Smooth muscle cell (in vitro differentiated cells): ENCODE results near the gene MPP7. TPM values are rescaled to one million over a fixed set of nuclear protein-coding genes. Genes with fewer than 3 reads are reported as not detected.

Experiments
- DNase-seq: peaks from one replicate; lab custom pipeline; 2025; ENCODE audit not compliant: unreplicated experiment; lab: John Stamatoyannopoulos, UW
- H2AFZ ChIP-seq: fragments of 200-600 bp; sonication (generic); 2 replicates; pipeline ENCODE4 v1.6.0; 2016; ENCODE audit warnings: antibody characterized with exemption, low read depth, mild to moderate bottlenecking
- H3F3A ChIP-seq: fragments of 200-600 bp; sonication (generic); 2 replicates; pipeline ENCODE4 v1.6.0; 2017; ENCODE audit warnings: antibody characterized with exemption, low read depth
- H3K27ac ChIP-seq: fragments of 200-600 bp; sonication (generic); 2 replicates; pipeline ENCODE4 v1.5.1; 2016; ENCODE audit warnings: low read depth, mild to moderate bottlenecking
- H3K27me3 ChIP-seq: fragments of 200-600 bp; sonication (generic); 2 replicates; pipeline ENCODE4 v1.6.1; 2016; ENCODE audit warnings: low read depth, mild to moderate bottlenecking
- H3K36me3 ChIP-seq: fragments of 200-600 bp; sonication (generic); 2 replicates; pipeline ENCODE4 v1.5.1; 2016; ENCODE audit warnings: low read depth
- H3K4me1 ChIP-seq: fragments of 200-600 bp; sonication (generic); 2 replicates; pipeline ENCODE4 v1.5.1; 2016; ENCODE audit warnings: low read depth
- H3K4me2 ChIP-seq: fragments of 200-600 bp; sonication (generic); 2 replicates; pipeline ENCODE4 v1.6.0; 2016; ENCODE audit warnings: mild to moderate bottlenecking
- H3K4me3 ChIP-seq: fragments of 200-600 bp; sonication (generic); 2 replicates; pipeline ENCODE4 v1.5.1; 2016; ENCODE audit warnings: mild to moderate bottlenecking
- H3K79me2 ChIP-seq: fragments of 200-600 bp; sonication (generic); 2 replicates; pipeline ENCODE4 v1.6.0; 2016; ENCODE audit warnings: low read depth, mild to moderate bottlenecking
- H3K9ac ChIP-seq: fragments of 200-600 bp; sonication (generic); 2 replicates; pipeline ENCODE4 v1.6.0; 2016; ENCODE audit warnings: low read depth
- H3K9me3 ChIP-seq: fragments of 200-600 bp; sonication (generic); replicated peaks from 2 replicates; pipeline ENCODE4 v1.5.1; 2016; ENCODE audit warnings: low read depth
- H4K20me1 ChIP-seq: fragments of 200-600 bp; sonication (generic); 2 replicates; pipeline ENCODE4 v1.6.0; 2016; ENCODE audit warnings: low read depth
- WGBS: methylation state at CpG from one replicate; pipeline ENCODE4 v1.1.7; 2016; ENCODE audit warnings: low lambda C conversion rate; 5-methylcytosine and 5-hydroxymethylcytosine counted together
- polyA plus RNA-seq: library from polyadenylated mRNA; unstranded; fragments of >200 nt; fragmentation: Nextera tagmentation; extraction: Ambion mirVana; gene quantifications from 2 replicates; pipeline ENCODE4 v1.2.1, GENCODE V29; 2016
- total RNA-seq: library from RNA; depleted of rRNA; stranded (reverse); fragments of >200 nt; gene quantifications from 2 replicates; pipeline ENCODE4 v1.2.3, GENCODE V29; 2014
- TF ChIP-seq, protein P1 (sequence below): fragments of 200-600 bp; sonication (generic); IDR thresholded peaks from 2 replicates; pipeline ENCODE4 v1.5.1; 2017; ENCODE audit warnings: borderline replicate concordance, mild to moderate bottlenecking, antibody characterized with exemption; ENCODE audit not compliant: insufficient read depth, poor library complexity, severe bottlenecking

The MPP7 gene
- total and polyA plus RNA-seq, 2 experiments from 2014 or later, result 0.80 to 3.4 TPM

DNA sequence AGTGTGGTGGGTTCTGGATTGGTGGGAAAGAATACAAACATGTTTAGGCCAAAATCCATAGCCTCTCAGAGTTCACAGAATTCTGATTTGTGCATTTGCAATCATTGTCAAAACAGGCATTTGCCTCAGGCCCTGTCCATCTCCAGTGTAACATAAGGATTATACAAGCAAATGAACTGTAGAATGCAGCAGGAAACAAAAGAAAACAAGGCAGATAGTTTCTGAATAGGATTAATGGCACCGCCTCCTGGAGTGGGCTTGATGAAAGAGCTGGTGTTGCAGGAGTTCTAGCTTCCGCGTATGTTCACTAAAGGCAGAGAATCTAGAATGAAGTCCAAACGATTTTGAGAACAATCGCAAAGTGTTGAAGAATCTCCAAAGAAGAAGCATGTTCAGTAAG is 11.3 kb upstream of the MPP7 start:
- Histone ChIP-seq H3K9me3 (no peaks in the 10 kb centered on the region), H4K20me1 (no peaks in the 10 kb centered on the region), H3K36me3 (no peaks in the 10 kb centered on the region), H3K27ac (no peak overlapping the region), H3K27me3 (peaks cover 12% of the 10 kb centered on the region), H2AFZ (no peak overlapping the region), H3K4me1 (no peaks in the 10 kb centered on the region), H3K9ac (no peak overlapping the region), H3K4me3 (no peak overlapping the region), H3K4me2 (no peak overlapping the region), H3F3A (no peaks in the 10 kb centered on the region), H3K79me2 (no peaks in the 10 kb centered on the region)
- 92% methylated on average over 5 of the region's 5 CpGs for WGBS
- DNase-seq, result no peak
- TF ChIP-seq, protein P1, sequence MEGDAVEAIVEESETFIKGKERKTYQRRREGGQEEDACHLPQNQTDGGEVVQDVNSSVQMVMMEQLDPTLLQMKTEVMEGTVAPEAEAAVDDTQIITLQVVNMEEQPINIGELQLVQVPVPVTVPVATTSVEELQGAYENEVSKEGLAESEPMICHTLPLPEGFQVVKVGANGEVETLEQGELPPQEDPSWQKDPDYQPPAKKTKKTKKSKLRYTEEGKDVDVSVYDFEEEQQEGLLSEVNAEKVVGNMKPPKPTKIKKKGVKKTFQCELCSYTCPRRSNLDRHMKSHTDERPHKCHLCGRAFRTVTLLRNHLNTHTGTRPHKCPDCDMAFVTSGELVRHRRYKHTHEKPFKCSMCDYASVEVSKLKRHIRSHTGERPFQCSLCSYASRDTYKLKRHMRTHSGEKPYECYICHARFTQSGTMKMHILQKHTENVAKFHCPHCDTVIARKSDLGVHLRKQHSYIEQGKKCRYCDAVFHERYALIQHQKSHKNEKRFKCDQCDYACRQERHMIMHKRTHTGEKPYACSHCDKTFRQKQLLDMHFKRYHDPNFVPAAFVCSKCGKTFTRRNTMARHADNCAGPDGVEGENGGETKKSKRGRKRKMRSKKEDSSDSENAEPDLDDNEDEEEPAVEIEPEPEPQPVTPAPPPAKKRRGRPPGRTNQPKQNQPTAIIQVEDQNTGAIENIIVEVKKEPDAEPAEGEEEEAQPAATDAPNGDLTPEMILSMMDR, result no peak

DNA sequence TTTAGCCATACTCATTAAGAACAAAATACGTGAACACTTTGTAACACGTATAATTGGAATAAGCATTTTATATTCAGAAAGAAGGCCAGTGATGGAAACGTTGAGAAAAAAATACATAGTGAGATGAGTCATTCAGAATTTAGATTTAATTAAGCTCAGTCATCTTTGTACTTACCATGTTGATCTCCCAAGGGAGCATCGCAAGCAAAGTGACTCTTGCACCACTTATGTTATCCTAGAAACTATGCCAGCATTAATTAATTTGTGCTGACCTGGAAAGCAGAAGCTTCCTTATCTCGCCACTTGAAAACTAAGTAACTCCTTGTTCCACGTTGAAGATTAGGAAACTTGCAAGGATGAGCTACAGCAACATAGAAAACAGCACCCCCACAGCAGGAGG is 9.7 kb upstream of the MPP7 start:
- DNase-seq, result no peak

DNA sequence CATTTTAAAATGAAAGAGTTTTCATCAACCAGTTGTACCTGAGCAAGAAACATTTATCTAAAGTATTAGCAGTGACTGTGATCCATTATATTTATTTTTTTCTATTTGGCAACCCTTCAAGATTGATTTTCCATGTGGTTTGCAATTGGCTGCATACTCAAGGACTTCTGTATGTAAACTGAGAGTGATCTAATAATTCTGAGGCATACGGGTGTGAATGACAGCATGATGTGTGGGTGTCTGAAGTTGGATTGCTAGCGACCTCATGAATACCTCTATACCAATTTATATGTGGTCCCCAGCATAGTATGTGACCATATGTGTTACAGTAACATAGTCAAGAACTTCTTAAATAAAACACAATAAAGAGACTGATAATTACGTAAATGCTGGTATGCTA is 8.2 kb upstream of the MPP7 start:
- DNase-seq, result no peak
- Histone ChIP-seq H3K27me3 (peaks cover 28% of the 10 kb centered on the region), H3K4me1 (no peaks in the 10 kb centered on the region), H3K9me3 (no peaks in the 10 kb centered on the region), H4K20me1 (no peaks in the 10 kb centered on the region), H3K36me3 (no peaks in the 10 kb centered on the region), H3K4me3 (no peak overlapping the region), H3F3A (no peaks in the 10 kb centered on the region), H3K4me2 (no peak overlapping the region), H3K79me2 (no peaks in the 10 kb centered on the region), H2AFZ (no peak overlapping the region), H3K27ac (no peak overlapping the region), H3K9ac (no peak overlapping the region)
- 77% methylated on average over 3 of the region's 3 CpGs for WGBS
- TF ChIP-seq, protein P1, result no peak

More for the DNA sequence above, 9.7 kb upstream of the MPP7 start:
- H3K27me3 ChIP-seq, result peaks cover 17% of the 10 kb centered on the region
- no peaks in the 10 kb centered on the region for H3K79me2 ChIP-seq
- H3K4me2 ChIP-seq, result no peak overlapping the region
- WGBS, result 88% methylated on average over 6 of the region's 6 CpGs
- H3K9me3 ChIP-seq, result no peaks in the 10 kb centered on the region
- H3K27ac ChIP-seq, result no peak overlapping the region
- H3K9ac ChIP-seq, result no peak overlapping the region
- H2AFZ ChIP-seq, result no peak overlapping the region
- no peak overlapping the region for H3K4me3 ChIP-seq
- H3K4me1 ChIP-seq, result no peaks in the 10 kb centered on the region
- TF ChIP-seq, protein P1, result no peak
- no peaks in the 10 kb centered on the region for H4K20me1 ChIP-seq
- no peaks in the 10 kb centered on the region for H3K36me3 ChIP-seq
- no peaks in the 10 kb centered on the region for H3F3A ChIP-seq

DNA sequence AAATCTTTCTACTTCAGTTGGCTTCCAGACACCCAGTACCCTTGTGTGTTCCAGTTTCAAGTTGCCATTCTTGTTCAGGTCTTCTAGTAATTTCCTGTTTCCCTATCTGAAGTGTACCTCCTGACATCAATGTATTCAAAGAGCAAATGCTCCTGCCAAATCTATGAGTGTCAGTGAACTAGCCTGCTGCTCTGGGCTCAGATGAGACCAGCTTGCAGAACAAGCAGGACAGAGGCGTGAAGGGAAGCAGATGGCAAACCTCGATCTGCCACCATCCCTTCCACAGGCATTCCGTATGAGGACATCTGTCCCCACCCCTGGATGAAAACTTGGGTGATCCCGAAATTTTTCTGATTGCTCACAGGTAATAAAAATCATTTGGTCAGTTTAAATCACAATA is 4.4 kb upstream of the MPP7 start:
- Histone ChIP-seq H3K27ac (no peak overlapping the region), H3K36me3 (no peaks in the 10 kb centered on the region), H3K4me1 (no peaks in the 10 kb centered on the region), H2AFZ (no peak overlapping the region), H3F3A (no peaks in the 10 kb centered on the region), H3K9me3 (no peaks in the 10 kb centered on the region), H3K9ac (no peak overlapping the region), H4K20me1 (no peaks in the 10 kb centered on the region), H3K79me2 (no peaks in the 10 kb centered on the region), H3K27me3 (peaks cover 42% of the 10 kb centered on the region), H3K4me2 (no peak overlapping the region), H3K4me3 (no peak overlapping the region)
- WGBS, result 71% methylated on average over 4 of the region's 4 CpGs
- DNase-seq, result no peak
- TF ChIP-seq, protein P1, result no peak
